Ovary (tissue), 3 donors: ENCODE measurements around the gene SLC27A5.

Source experiments
- POLR2A ChIP-seq: fragments of 450-650 bp; IDR thresholded peaks from one replicate; pipeline ENCODE4 v1.6.1; 2017; ENCODE audit warnings: antibody characterized with exemption, mild to moderate bottlenecking, moderate library complexity
- TF ChIP-seq, protein P1 (sequence below), 3 donors: fragments of 450-650 bp in 2 of 3; fragments of 200-600 bp in 1 of 3; IDR thresholded peaks; one replicate each; pipeline versions ENCODE4 v1.5.1 to v1.8.0; 2016 to 2022; ENCODE audit warnings: antibody characterized with exemption in 3 of 3, mild to moderate bottlenecking in 1 of 3
- donor health status: DM: no; HTN: no; CAD: no.

DNA sequence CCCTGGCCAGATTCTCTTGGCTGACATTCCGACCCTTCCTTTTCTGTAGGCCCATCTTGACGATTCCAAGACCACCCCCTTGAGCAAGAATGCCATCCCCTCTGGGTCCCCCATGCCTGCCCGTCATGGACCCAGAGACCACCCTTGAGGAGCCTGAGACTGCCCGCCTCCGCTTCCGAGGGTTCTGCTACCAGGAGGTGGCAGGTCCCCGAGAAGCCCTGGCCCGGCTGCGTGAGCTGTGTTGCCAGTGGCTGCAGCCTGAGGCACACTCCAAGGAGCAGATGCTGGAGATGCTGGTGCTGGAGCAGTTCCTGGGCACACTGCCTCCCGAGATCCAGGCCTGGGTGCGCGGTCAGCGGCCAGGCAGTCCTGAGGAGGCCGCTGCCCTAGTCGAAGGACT is 34.7 kb downstream of the SLC27A5 start:
- TF ChIP-seq, protein P1, sequence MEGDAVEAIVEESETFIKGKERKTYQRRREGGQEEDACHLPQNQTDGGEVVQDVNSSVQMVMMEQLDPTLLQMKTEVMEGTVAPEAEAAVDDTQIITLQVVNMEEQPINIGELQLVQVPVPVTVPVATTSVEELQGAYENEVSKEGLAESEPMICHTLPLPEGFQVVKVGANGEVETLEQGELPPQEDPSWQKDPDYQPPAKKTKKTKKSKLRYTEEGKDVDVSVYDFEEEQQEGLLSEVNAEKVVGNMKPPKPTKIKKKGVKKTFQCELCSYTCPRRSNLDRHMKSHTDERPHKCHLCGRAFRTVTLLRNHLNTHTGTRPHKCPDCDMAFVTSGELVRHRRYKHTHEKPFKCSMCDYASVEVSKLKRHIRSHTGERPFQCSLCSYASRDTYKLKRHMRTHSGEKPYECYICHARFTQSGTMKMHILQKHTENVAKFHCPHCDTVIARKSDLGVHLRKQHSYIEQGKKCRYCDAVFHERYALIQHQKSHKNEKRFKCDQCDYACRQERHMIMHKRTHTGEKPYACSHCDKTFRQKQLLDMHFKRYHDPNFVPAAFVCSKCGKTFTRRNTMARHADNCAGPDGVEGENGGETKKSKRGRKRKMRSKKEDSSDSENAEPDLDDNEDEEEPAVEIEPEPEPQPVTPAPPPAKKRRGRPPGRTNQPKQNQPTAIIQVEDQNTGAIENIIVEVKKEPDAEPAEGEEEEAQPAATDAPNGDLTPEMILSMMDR (IDR thresholded peaks at IDR 0.05), result no peak
- no peak for TF ChIP-seq POLR2A
